K562 (cell line): ENCODE data around the gene CBFA2T2. TPM values are rescaled to one million over a fixed set of nuclear protein-coding genes. Genes with fewer than 3 reads are reported as not detected.

Experiments used
- CAMTA2 ChIP-seq: fragments of 250-450 bp; sonication (Bioruptor Pico); conservative IDR thresholded peaks from 2 replicates; pipeline ENCODE4 v1.5.1; 2022
- FOXJ3 ChIP-seq: sonication (generic); formaldehyde crosslinking; IDR thresholded peaks from 2 replicates; pipeline ENCODE4 v1.4.0; 2020; ENCODE audit warnings: mild to moderate bottlenecking, missing genetic modification reagents
- GTF2F1 ChIP-seq: IDR thresholded peaks from 2 replicates; pipeline ENCODE4 v1.6.1; 2011; ENCODE audit warnings: low read depth, low read length, improper control_type of control experiment
- HBP1 ChIP-seq: fragments of 450-650 bp; formaldehyde crosslinking; IDR thresholded peaks from 2 replicates; pipeline ENCODE4 v1.4.0; 2022; ENCODE audit warnings: missing genetic modification characterization
- HSF4 ChIP-seq: fragments of 250-450 bp; sonication (Bioruptor Pico); IDR thresholded peaks from 2 replicates; pipeline ENCODE4 v2.1.2; 2022; ENCODE audit warnings: mild to moderate bottlenecking, moderate library complexity, borderline replicate concordance
- MAFF ChIP-seq: IDR thresholded peaks from 2 replicates; pipeline ENCODE4 v1.6.1; 2012; ENCODE audit warnings: low read length, improper control_type of control experiment
- MXI1 ChIP-seq: IDR thresholded peaks from 2 replicates; pipeline ENCODE4 v1.6.1; 2011; ENCODE audit warnings: low read depth, mild to moderate bottlenecking, improper control_type of control experiment, low read length
- NFIX ChIP-seq: fragments of 250-450 bp; sonication (Bioruptor Pico); IDR thresholded peaks from 2 replicates; pipeline ENCODE4 v1.4.0; 2020; ENCODE audit warnings: low read depth, mild to moderate bottlenecking, moderate library complexity
- PTRF ChIP-seq: fragments of 450-650 bp; IDR thresholded peaks from 2 replicates; pipeline ENCODE4 v1.6.1; 2016; ENCODE audit warnings: mild to moderate bottlenecking, missing genetic modification characterization, missing compliant biosample characterization
- RBM25 ChIP-seq: fragments of 200-400 bp; formaldehyde crosslinking; IDR thresholded peaks from 2 replicates; pipeline ENCODE4 v1.6.1; 2018; ENCODE audit warnings: low read length, low read depth, moderate library complexity; ENCODE audit not compliant: severe bottlenecking
- RBM34 ChIP-seq: fragments of 200-400 bp; formaldehyde crosslinking; IDR thresholded peaks from 2 replicates; pipeline ENCODE4 v1.6.1; 2018; ENCODE audit warnings: low read length, borderline replicate concordance; ENCODE audit not compliant: insufficient read depth
- REST ChIP-seq, 2 experiments: fragments of 450-650 bp; formaldehyde crosslinking in 1 of 2; IDR thresholded peaks; 2 replicates each; pipeline versions ENCODE4 v1.4.0 to v1.6.1; 2014 to 2020; ENCODE audit warnings: mild to moderate bottlenecking in 2 of 2, borderline replicate concordance in 1 of 2, low read depth in 1 of 2
- RUNX1 ChIP-seq: sonication (generic); IDR thresholded peaks from 2 replicates; pipeline ENCODE4 v1.6.1; 2016; ENCODE audit warnings: antibody characterized with exemption, low read depth
- SIN3A ChIP-seq, 2 experiments: fragments of 150-350 bp in 1 of 2; IDR thresholded peaks; 2 replicates each; pipeline ENCODE4 v1.6.1; 2011 to 2016; ENCODE audit warnings: borderline replicate concordance in 2 of 2, low read depth in 2 of 2, low read length in 2 of 2, mild to moderate bottlenecking in 2 of 2, moderate library complexity in 2 of 2; ENCODE audit not compliant: control insufficient read depth in 1 of 2
- SMAD4 ChIP-seq: fragments of 250-450 bp; sonication (Bioruptor Pico); conservative IDR thresholded peaks from 2 replicates; pipeline ENCODE4 v1.8.0; 2021; ENCODE audit warnings: inconsistent platforms, mild to moderate bottlenecking, moderate library complexity
- SPI1 ChIP-seq: IDR thresholded peaks from 2 replicates; pipeline ENCODE4 v1.6.1; 2011; ENCODE audit warnings: low read depth, low read length, control low read depth, borderline replicate concordance
- SREBF1 ChIP-seq: fragments of 150-350 bp; IDR thresholded peaks from 2 replicates; pipeline ENCODE4 v1.6.1; 2014; ENCODE audit warnings: antibody characterized with exemption, low read depth, low read length, borderline replicate concordance
- ZNF830 ChIP-seq: fragments of 250-450 bp; sonication (Bioruptor Pico); IDR thresholded peaks from 2 replicates; pipeline ENCODE4 v1.5.0; 2021; ENCODE audit warnings: mild to moderate bottlenecking
- polyA plus RNA-seq, 8 experiments: library from polyadenylated mRNA; depleted of rRNA in 4 of 8; stranded (reverse) in 5 of 8; unstranded in 3 of 8; fragments of >200 nt; fragmentation: Nextera tagmentation in 2 of 8; fragmentation: Illumina TruSeq in 1 of 8; extraction: Ambion mirVana in 2 of 8; extraction: Trizol in 1 of 8; gene quantifications; 2 replicates each; pipeline versions ENCODE4 v1.2.1 to v1.2.3, GENCODE V29; 2011 to 2014; ENCODE audit warnings: inconsistent platforms in 1 of 8, missing spikeins in 1 of 8
- total RNA-seq, 7 experiments: library from RNA; depleted of rRNA in 6 of 7; stranded (reverse); fragments of >200 nt in 6 of 7; fragmentation: Illumina TruSeq in 2 of 7; extraction: Trizol in 2 of 7; gene quantifications; 2 replicates each; pipeline versions ENCODE4 v1.2.1 to v1.2.3, GENCODE V29; 2011 to 2021; ENCODE audit warnings: low replicate concordance in 1 of 7

The CBFA2T2 gene
- total and polyA plus RNA-seq, 9 of the 15 experiments (the other 6 are each of a cell fraction or from before 2014, with no cell fraction given): 0.27 to 9.6 (median 5.8) TPM

GRCh38 chr20:33672426-33673113, 182.7 kb downstream of the CBFA2T2 start (continued):
- TF ChIP-seq REST (IDR thresholded peaks at IDR 0.05; ENCODE audit: borderline replicate concordance) (no peak), REST (CRISPR knock-in tag; IDR thresholded peaks at IDR 0.05; ENCODE audit: low read depth) (no peak), SIN3A (IDR thresholded peaks at IDR 0.05; ENCODE audit: borderline replicate concordance in 2 of 2, control insufficient read depth in 1 of 2, low read depth in 2 of 2, low read length in 2 of 2) (0 out of 4 replicates have a peak, but pooled peaks of 1 of the 2 experiments have one; percentile 20), RBM25 (no peak), PTRF (tag) (no peak), CAMTA2 (CRISPR knock-in tag) (no peak), SMAD4 (CRISPR knock-in tag) (no peak), HSF4 (CRISPR knock-in tag) (no peak), FOXJ3 (CRISPR knock-in tag) (no peak), HBP1 (CRISPR knock-in tag) (no peak), NFIX (CRISPR knock-in tag) (0 out of 2 replicates have a peak, but pooled peaks have one; percentile 4), RUNX1 (no peak), GTF2F1 (no peak), MXI1 (no peak), MAFF (no peak), SREBF1 (no peak), SPI1 (no peak), ZNF830 (CRISPR knock-in tag) (no peak), RBM34 (no peak)
